ENCODE measurements around the gene BTF3.
"Not testable (repeated sequence)": the region's sequence is repeated elsewhere in the genome, so short reads cannot be mapped to it uniquely, and the experiment has no call there.

BTF3 gene

GRCh38 chr5:73506459-73506955 lies 8.3 kb downstream of the BTF3 start:
- DNase-seq (ENCODE audit: insufficient read length) (no peak), FAIRE-seq (no peak)
- TF ChIP-seq POLR2A (IDR thresholded peaks at IDR 0.05; ENCODE audit: low read depth, low read length), result no peak; the same call in 1 of the 2 replicates
- peak; percentile 71 for TF ChIP-seq POLR2AphosphoS5 (IDR thresholded peaks at IDR 0.05; ENCODE audit: low read depth, low read length)
- no peak for TF ChIP-seq TAF1 (IDR thresholded peaks at IDR 0.05; ENCODE audit: borderline replicate concordance, low read depth, low read length)

GRCh38 chr5:73507062-73507461 lies 8.8 kb downstream of the BTF3 start:
- TF ChIP-seq TAF1 (IDR thresholded peaks at IDR 0.05; ENCODE audit: borderline replicate concordance, low read depth, low read length) (no peak), POLR2AphosphoS5 (IDR thresholded peaks at IDR 0.05; ENCODE audit: low read depth, low read length) (no peak), POLR2A (IDR thresholded peaks at IDR 0.05; ENCODE audit: low read depth, low read length) (no peak)
- DNase-seq (ENCODE audit: insufficient read length), result no peak
- no peak for FAIRE-seq

GRCh38 chr5:73508521-73508920 lies 10.3 kb downstream of the BTF3 start:
- peak; percentile 38 for FAIRE-seq
- DNase-seq (ENCODE audit: insufficient read length), result not testable (repeated sequence)

DNA sequence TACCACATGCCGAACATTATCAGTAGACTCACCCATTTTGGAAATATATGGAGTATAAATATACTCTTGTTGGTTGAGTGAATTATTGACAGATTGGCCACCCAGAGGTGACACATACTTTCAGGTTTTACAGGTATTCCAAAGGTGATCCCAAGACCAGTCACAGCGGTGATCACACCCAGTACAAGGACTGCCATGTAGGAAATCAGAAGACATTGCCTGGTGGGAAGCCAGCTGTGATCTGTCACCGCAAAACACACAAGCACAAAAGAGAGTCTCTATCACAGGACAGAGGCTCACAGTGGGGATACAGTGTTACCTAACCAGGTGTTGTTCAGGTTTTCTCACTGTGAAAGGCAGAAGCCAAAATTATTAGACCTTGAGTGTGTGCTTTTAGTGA lies 15.8 kb downstream of the BTF3 start:
- TF ChIP-seq TAF1 (IDR thresholded peaks at IDR 0.05; ENCODE audit: borderline replicate concordance, low read depth, low read length), result no peak
- no peak for TF ChIP-seq POLR2AphosphoS5 (IDR thresholded peaks at IDR 0.05; ENCODE audit: low read depth, low read length)
- TF ChIP-seq POLR2A (IDR thresholded peaks at IDR 0.05; ENCODE audit: low read depth, low read length), result no peak
- no peak for FAIRE-seq
- no peak for DNase-seq (ENCODE audit: insufficient read length)

DNA sequence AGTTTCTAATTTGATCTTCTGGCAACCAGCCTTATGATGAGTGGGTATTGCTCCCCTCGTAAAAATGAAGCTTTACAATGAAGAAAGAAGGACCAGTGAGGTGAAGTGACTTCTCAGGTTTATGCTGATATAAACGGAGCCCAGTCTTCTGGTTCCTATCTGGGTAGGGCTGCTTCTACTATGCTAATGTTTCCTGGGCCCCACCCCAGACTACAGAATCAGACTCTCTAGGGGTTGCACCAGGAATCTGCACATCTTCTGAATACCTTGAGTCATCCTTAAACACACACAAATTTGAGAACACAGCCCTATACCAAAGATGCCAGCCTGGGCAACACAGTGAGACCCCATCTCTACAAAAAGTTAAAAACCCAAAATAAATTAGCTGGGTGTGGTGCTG lies 16.2 kb downstream of the BTF3 start:
- no peak for FAIRE-seq
- no peak for TF ChIP-seq POLR2AphosphoS5 (IDR thresholded peaks at IDR 0.05; ENCODE audit: low read depth, low read length)
- TF ChIP-seq POLR2A (IDR thresholded peaks at IDR 0.05; ENCODE audit: low read depth, low read length), result no peak
- no peak for TF ChIP-seq TAF1 (IDR thresholded peaks at IDR 0.05; ENCODE audit: borderline replicate concordance, low read depth, low read length)

GRCh38 chr5:73515232-73515631 lies 17.0 kb downstream of the BTF3 start:
- TF ChIP-seq POLR2A (IDR thresholded peaks at IDR 0.05; ENCODE audit: low read depth, low read length) (no peak), TAF1 (IDR thresholded peaks at IDR 0.05; ENCODE audit: borderline replicate concordance, low read depth, low read length) (no peak), POLR2AphosphoS5 (IDR thresholded peaks at IDR 0.05; ENCODE audit: low read depth, low read length) (no peak)
- DNase-seq (ENCODE audit: insufficient read length) (no peak), FAIRE-seq (no peak)

More for the DNA sequence above, 16.2 kb downstream of the BTF3 start:
- DNase-seq (ENCODE audit: insufficient read length), result no peak

- TF ChIP-seq POLR2A (IDR thresholded peaks at IDR 0.05; ENCODE audit: low read depth, low read length) (no peak), TAF1 (IDR thresholded peaks at IDR 0.05; ENCODE audit: borderline replicate concordance, low read depth, low read length) (no peak)
- DNase-seq (ENCODE audit: insufficient read length) (peak; percentile 56), FAIRE-seq (peak; percentile 96)
Observed at GRCh38 chr5:73519531-73520283, 21.5 kb downstream of the BTF3 start.

- DNase-seq (ENCODE audit: insufficient read length), result no peak
- no peak for TF ChIP-seq POLR2AphosphoS5 (IDR thresholded peaks at IDR 0.05; ENCODE audit: low read depth, low read length)
- TF ChIP-seq POLR2A (IDR thresholded peaks at IDR 0.05; ENCODE audit: low read depth, low read length), result no peak
- no peak for TF ChIP-seq TAF1 (IDR thresholded peaks at IDR 0.05; ENCODE audit: borderline replicate concordance, low read depth, low read length)
- FAIRE-seq, result no peak
Observed at GRCh38 chr5:73522989-73523388, 24.7 kb downstream of the BTF3 start.

DNA sequence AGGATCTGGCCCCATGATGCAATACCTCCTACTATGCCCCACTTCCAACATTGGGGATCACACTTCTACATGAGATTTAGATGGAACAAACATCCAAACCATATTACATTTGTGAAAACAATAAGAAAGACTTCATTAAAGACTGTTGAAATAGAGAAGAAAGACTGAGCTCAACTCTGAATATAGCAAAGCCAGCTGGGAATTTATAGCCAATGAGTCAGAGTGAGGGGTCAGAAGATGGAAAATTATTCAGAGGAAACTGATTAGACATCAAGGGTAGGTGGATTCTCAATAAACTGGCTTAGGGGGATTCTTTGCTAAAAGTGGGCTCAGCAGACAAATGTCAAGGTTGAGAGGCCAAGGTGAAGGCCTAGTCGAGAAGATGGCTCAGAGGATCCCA lies 25.6 kb downstream of the BTF3 start:
- FAIRE-seq, result no peak
- TF ChIP-seq TAF1 (IDR thresholded peaks at IDR 0.05; ENCODE audit: borderline replicate concordance, low read depth, low read length) (no peak), POLR2AphosphoS5 (IDR thresholded peaks at IDR 0.05; ENCODE audit: low read depth, low read length) (no peak), POLR2A (IDR thresholded peaks at IDR 0.05; ENCODE audit: low read depth, low read length) (no peak)
- no peak for DNase-seq (ENCODE audit: insufficient read length)

GRCh38 chr5:73525606-73526203 lies 27.5 kb downstream of the BTF3 start:
- DNase-seq (ENCODE audit: insufficient read length), result no peak
- TF ChIP-seq POLR2AphosphoS5 (IDR thresholded peaks at IDR 0.05; ENCODE audit: low read depth, low read length) (no peak), POLR2A (IDR thresholded peaks at IDR 0.05; ENCODE audit: low read depth, low read length) (no peak), TAF1 (IDR thresholded peaks at IDR 0.05; ENCODE audit: borderline replicate concordance, low read depth, low read length) (no peak)
- FAIRE-seq, result no peak

- no peak for TF ChIP-seq POLR2A (IDR thresholded peaks at IDR 0.05; ENCODE audit: low read depth, low read length)
- DNase-seq (ENCODE audit: insufficient read length) (no peak), FAIRE-seq (no peak)
Observed at GRCh38 chr5:73528248-73528647, 30.0 kb downstream of the BTF3 start.

DNA sequence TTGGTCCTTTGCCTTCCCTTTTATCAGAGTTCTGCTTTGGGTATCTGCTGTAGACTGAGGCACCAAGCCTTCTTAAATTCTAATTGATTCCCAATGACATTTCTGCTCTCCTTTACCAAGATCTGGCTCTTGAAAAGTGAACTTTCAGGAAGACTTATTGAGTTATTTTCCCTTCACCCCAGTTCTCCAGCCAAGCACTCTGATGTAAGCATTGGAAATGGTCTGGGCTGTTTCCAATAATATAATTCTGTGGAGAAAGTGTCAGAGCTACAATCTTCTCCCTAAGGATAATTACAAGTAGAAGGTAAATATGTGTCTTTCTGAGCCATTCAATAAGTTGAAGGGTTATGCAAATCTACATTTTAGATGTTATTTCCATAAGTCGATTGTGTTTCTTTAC lies 30.8 kb downstream of the BTF3 start:
- no peak for FAIRE-seq

More for the DNA sequence above, 30.8 kb downstream of the BTF3 start:
- TF ChIP-seq TAF1 (IDR thresholded peaks at IDR 0.05; ENCODE audit: borderline replicate concordance, low read depth, low read length) (no peak), POLR2AphosphoS5 (IDR thresholded peaks at IDR 0.05; ENCODE audit: low read depth, low read length) (no peak), POLR2A (IDR thresholded peaks at IDR 0.05; ENCODE audit: low read depth, low read length) (no peak)
- DNase-seq (ENCODE audit: insufficient read length), result no peak
